Glutamatergic neuron (in vitro differentiated cells): ENCODE data around the gene MAGEH1. TPM values are rescaled to one million over a fixed set of nuclear protein-coding genes. Genes with fewer than 3 reads are reported as not detected.
"Not testable (repeated sequence)": the region's sequence is repeated elsewhere in the genome, so short reads cannot be mapped to it uniquely, and the experiment has no call there.

Experiments used
- DNase-seq: peaks from one replicate; pipeline ENCODE4 v3.0.0; 2022
- H3K27ac Mint-ChIP-seq: one replicate; pipeline ENCODE4 v1.8.0; 2020; ENCODE audit warnings: mild to moderate bottlenecking, mixed read lengths, inconsistent platforms; ENCODE audit not compliant: unreplicated experiment
- H3K27me3 Mint-ChIP-seq: one replicate; pipeline ENCODE4 v1.8.0; 2020; ENCODE audit warnings: mild to moderate bottlenecking, moderate library complexity, mixed read lengths, inconsistent platforms; ENCODE audit not compliant: unreplicated experiment
- H3K36me3 Mint-ChIP-seq: one replicate; pipeline ENCODE4 v1.8.0; 2020; ENCODE audit warnings: mild to moderate bottlenecking, mixed read lengths, inconsistent platforms; ENCODE audit not compliant: unreplicated experiment
- H3K4me1 Mint-ChIP-seq: one replicate; pipeline ENCODE4 v1.8.0; 2020; ENCODE audit warnings: mild to moderate bottlenecking, low read depth, mixed read lengths, inconsistent platforms; ENCODE audit not compliant: unreplicated experiment
- H3K4me3 Mint-ChIP-seq: one replicate; pipeline ENCODE4 v1.8.0; 2020; ENCODE audit warnings: mild to moderate bottlenecking, mixed read lengths, inconsistent platforms; ENCODE audit not compliant: unreplicated experiment
- H3K9me3 Mint-ChIP-seq: one replicate; pipeline ENCODE4 v1.8.0; 2020; ENCODE audit warnings: mild to moderate bottlenecking, moderate library complexity, mixed read lengths, inconsistent platforms; ENCODE audit not compliant: unreplicated experiment
- total RNA-seq: library from RNA; stranded (reverse); fragmentation: NEBNext Ultra II Directional; extraction: Animal tissue kit (Norgen Biotek cat#: 25700); gene quantifications from one replicate; pipeline ENCODE4 v1.2.1, GENCODE V29; 2021; ENCODE audit not compliant: unreplicated experiment
- TF ChIP-seq, protein P1 (sequence below): fragments of 200-600 bp; sonication (generic); IDR thresholded peaks from one replicate; pipeline ENCODE4 v1.5.0; 2021; ENCODE audit not compliant: partially characterized antibody, unreplicated experiment

The MAGEH1 gene
- total RNA-seq, 1 donor from 2014 or later = 29.8 TPM

DNA sequence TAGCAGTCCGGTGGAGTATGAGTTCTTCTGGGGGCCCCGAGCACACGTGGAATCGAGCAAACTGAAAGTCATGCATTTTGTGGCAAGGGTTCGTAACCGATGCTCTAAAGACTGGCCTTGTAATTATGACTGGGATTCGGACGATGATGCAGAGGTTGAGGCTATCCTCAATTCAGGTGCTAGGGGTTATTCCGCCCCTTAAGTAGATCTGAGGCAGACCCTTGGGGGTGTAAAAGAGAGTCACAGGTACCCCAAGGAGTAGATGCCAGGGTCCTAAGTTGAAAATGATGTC lies 852 bp downstream of the MAGEH1 start:
- no peak for DNase-seq
- Mint-ChIP-seq H3K4me1 (peaks cover 2% of the 10 kb centered on the region), H3K27ac (peak overlapping the region; percentile 93), H3K36me3 (no peaks in the 10 kb centered on the region), H3K27me3 (peaks cover 3% of the 10 kb centered on the region), H3K4me3 (peak overlapping the region; percentile 89), H3K9me3 (no peaks in the 10 kb centered on the region)
- TF ChIP-seq, protein P1, sequence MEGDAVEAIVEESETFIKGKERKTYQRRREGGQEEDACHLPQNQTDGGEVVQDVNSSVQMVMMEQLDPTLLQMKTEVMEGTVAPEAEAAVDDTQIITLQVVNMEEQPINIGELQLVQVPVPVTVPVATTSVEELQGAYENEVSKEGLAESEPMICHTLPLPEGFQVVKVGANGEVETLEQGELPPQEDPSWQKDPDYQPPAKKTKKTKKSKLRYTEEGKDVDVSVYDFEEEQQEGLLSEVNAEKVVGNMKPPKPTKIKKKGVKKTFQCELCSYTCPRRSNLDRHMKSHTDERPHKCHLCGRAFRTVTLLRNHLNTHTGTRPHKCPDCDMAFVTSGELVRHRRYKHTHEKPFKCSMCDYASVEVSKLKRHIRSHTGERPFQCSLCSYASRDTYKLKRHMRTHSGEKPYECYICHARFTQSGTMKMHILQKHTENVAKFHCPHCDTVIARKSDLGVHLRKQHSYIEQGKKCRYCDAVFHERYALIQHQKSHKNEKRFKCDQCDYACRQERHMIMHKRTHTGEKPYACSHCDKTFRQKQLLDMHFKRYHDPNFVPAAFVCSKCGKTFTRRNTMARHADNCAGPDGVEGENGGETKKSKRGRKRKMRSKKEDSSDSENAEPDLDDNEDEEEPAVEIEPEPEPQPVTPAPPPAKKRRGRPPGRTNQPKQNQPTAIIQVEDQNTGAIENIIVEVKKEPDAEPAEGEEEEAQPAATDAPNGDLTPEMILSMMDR = no peak

DNA sequence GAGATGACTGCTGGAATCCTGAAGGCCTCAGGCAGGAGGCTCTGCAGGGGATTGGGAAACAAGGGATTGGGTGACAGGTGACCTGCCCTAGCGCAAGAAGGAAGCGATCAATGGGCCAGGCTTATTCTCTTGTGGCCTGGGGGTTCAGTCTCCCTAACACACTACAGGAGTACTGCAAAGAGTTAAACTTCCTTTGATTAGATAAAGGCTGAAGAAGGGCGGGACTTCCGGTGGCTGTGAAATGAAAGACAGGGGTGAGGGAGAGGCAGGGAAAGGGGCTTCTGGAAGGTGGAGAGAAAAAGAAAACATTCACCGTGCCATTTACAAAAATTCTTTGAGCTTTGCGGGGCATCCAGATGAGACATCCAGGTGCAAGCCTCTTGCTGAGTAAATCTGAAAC lies 3.8 kb downstream of the MAGEH1 start:
- not testable (repeated sequence) for DNase-seq, H3K36me3 Mint-ChIP-seq, H3K4me3 Mint-ChIP-seq, H3K4me1 Mint-ChIP-seq, H3K27me3 Mint-ChIP-seq, H3K27ac Mint-ChIP-seq, H3K9me3 Mint-ChIP-seq

DNA sequence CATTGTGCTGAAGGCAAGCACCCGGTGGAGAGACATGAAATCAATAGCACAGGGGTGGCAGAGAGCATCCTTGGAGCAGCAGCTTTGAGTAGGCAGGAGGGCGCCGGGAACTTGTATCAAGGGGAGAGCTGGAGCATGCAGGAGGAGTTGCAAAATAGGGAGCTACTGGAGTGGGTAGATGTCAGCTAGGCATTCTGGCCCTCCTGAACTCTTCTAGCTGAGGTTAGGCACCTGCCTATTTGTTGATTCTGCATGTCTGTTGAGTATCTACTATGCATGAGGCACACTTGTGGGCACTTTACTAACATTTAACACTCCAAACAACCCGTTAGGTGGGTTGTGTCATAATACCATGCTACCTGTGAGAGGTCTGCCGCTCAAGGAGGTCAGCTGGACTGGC lies 7.5 kb downstream of the MAGEH1 start:
- not testable (repeated sequence) for H3K4me3 Mint-ChIP-seq, H3K4me1 Mint-ChIP-seq, H3K9me3 Mint-ChIP-seq, DNase-seq, H3K36me3 Mint-ChIP-seq, H3K27ac Mint-ChIP-seq, H3K27me3 Mint-ChIP-seq

DNA sequence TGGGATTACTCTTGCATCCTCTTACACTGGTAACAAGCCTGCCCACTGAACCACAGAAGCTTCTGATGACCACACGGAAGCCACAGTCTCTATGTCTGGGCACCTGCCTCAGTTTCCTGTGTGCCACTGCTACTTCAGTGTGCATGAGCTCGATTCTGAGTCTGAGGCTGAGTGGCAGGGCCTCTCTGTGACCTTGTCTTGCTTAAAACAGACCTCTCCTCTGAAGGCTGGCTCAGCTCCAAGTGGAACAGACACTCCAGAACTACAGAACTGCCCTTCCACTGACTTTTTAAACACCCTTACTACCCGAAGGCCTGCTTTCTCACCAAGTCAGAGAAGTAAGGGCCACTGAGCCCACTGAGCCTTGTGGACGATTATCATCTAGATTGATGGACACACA lies 8.0 kb downstream of the MAGEH1 start:
- H3K9me3 Mint-ChIP-seq, DNase-seq, H3K4me1 Mint-ChIP-seq, H3K27me3 Mint-ChIP-seq, H3K36me3 Mint-ChIP-seq, H3K4me3 Mint-ChIP-seq, H3K27ac Mint-ChIP-seq: not testable (repeated sequence)

DNA sequence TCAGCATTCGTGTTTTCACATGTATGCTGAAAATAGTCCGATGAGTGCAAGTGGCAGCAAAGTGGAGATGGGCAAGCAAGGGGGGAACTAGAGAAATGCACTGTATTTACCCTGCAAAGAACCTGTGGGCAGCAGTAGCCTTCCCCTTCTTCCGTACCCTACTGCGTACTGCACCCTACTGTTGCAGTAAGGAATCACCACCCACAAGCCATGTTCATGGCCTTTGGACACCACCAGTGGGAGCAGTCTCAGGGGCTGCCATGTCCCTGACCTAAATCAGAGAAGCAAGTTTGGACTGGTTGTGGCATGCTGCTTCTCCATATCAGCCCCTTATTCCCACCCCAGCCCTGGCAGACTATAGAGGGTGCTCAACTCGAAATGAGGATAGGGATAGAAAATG lies 12.1 kb downstream of the MAGEH1 start:
- H3K27me3 Mint-ChIP-seq, H3K9me3 Mint-ChIP-seq, H3K27ac Mint-ChIP-seq, H3K4me3 Mint-ChIP-seq, H3K36me3 Mint-ChIP-seq, DNase-seq, H3K4me1 Mint-ChIP-seq: not testable (repeated sequence)

DNA sequence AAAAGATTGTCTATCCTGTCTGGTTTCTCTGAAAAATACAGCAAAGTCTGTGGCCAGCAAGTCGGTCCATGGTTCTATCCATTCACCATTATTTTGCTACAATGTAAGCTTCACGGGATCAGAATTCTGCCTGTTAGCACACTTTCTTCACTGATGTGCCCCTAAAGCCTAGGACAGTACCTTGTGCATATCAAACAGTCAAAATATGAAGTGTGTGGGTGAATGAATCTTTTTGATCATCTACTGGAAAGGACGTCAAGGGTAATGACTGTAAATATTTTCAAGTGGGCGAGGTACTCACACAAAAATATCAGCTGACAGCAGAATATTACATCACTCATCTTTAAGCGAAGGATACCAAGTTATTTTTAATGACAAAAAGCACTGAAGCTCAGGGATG lies 13.2 kb downstream of the MAGEH1 start:
- not testable (repeated sequence) for H3K4me3 Mint-ChIP-seq, H3K36me3 Mint-ChIP-seq, H3K4me1 Mint-ChIP-seq, H3K27ac Mint-ChIP-seq, H3K27me3 Mint-ChIP-seq, DNase-seq, H3K9me3 Mint-ChIP-seq

DNA sequence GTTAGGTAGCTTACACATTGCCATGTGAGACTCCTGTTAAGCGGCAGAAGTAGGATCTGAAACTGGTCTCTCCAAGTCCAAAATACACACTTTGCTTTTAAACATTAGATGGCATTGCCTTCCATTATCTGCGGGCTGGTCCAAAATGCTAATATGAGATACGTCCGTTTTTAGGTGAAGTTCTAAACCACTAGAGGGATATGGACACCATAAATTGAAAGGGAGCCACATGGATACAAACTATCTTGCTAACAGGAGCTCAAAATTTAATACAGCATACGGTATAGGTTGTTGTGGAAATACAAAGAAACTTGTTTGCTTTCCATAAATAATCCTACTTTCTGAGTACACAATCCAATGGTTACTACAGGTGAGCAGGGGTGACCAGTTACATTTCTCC lies 13.9 kb downstream of the MAGEH1 start:
- not testable (repeated sequence) for H3K4me1 Mint-ChIP-seq, H3K27ac Mint-ChIP-seq, H3K9me3 Mint-ChIP-seq

DNA sequence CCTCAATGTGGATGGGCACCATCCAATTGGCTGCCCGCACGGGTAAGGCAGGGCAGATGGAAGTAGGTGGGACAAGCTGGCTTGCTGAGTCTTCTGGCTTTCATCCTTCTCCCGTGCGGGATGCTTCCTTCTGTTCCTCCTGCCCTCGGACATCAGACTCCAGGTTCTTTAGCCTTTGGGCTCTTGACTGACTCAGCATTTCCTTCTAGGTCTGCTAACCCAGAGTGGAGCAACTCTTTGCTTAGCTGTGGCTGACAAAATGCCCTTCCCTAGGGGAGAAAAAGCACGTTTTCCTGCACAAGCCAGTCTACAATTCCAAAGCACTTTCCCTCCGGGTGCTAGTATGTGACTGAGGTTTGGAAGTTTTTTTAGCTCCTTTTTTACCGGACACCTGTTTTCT lies 28.0 kb downstream of the MAGEH1 start:
- not testable (repeated sequence) for H3K9me3 Mint-ChIP-seq, H3K27ac Mint-ChIP-seq, H3K36me3 Mint-ChIP-seq, DNase-seq, H3K4me1 Mint-ChIP-seq, H3K27me3 Mint-ChIP-seq, H3K4me3 Mint-ChIP-seq

More for the DNA sequence above, 13.9 kb downstream of the MAGEH1 start:
- DNase-seq, H3K4me3 Mint-ChIP-seq, H3K27me3 Mint-ChIP-seq, H3K36me3 Mint-ChIP-seq: not testable (repeated sequence)

DNA sequence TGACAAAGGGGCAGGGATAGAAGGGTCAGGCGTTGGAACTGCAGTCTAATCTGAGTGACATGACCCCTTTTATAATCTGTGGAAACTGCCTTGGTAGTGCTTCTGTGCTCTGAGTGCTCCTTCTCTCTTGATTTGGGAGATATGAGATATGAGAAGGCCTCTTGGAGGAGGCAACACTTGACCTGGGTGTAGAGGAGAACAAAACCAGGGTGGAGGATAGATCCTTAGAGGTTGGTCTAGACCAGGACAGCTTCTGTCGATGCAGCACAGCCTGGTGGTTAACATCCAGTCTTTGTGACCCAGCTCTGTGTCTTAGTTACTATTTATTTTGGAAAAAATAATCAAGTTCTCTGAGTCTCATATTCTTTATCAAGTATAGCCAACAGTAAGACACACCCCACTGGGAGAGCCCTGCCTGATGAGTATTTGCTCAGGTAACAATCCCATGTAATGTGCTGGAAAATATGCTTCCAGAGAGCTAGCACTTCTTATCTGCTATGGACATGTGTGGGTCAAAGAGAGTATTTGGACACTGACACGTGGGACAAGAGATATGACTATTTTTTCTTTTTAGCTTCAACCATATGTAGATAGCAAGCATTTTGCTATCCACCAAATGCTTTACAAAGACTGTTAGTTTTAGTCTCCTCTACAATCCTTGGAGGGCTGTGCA lies 28.6 kb downstream of the MAGEH1 start:
- no peaks in the 10 kb centered on the region for H3K4me1 Mint-ChIP-seq
- no peak overlapping the region for H3K27ac Mint-ChIP-seq
- no peaks in the 10 kb centered on the region for H3K36me3 Mint-ChIP-seq
- no peaks in the 10 kb centered on the region for H3K9me3 Mint-ChIP-seq
- DNase-seq = no peak
- no peak overlapping the region for H3K4me3 Mint-ChIP-seq
- H3K27me3 Mint-ChIP-seq = no peaks in the 10 kb centered on the region
- TF ChIP-seq, protein P1 = no peak
